Fibroblast of lung (primary cell): ENCODE measurements around the gene DKK2. TPM values are rescaled to one million over a fixed set of nuclear protein-coding genes. Genes with fewer than 3 reads are reported as not detected.

ENCODE experiments used
- DNase-seq, 2 donors: peaks; one replicate each; pipeline versions ENCODE4 v3.0.0 to v3.0.0-alpha.2; 2010; ENCODE audit warnings: low read depth in 2 of 2
- H2AFZ ChIP-seq: 2 replicates; pipeline ENCODE4 v1.5.1; 2012; ENCODE audit warnings: low read length, control low read depth, inconsistent platforms
- H3K27ac ChIP-seq: 2 replicates; pipeline ENCODE4 v1.5.1; 2011; ENCODE audit warnings: low read length, control low read depth; ENCODE audit not compliant: insufficient read depth
- H3K27me3 ChIP-seq: 2 replicates; pipeline ENCODE4 v1.5.1; 2011; ENCODE audit warnings: mild to moderate bottlenecking, low read length; ENCODE audit not compliant: control insufficient read depth, insufficient read depth
- H3K36me3 ChIP-seq: 2 replicates; pipeline ENCODE4 v1.5.1; 2011; ENCODE audit warnings: low read length; ENCODE audit not compliant: control insufficient read depth, insufficient read depth
- H3K4me1 ChIP-seq: 2 replicates; pipeline ENCODE4 v1.5.1; 2011; ENCODE audit warnings: low read length; ENCODE audit not compliant: control insufficient read depth, insufficient read depth; ENCODE audit errors: extremely low read depth
- H3K4me2 ChIP-seq: 2 replicates; pipeline ENCODE4 v1.5.1; 2011; ENCODE audit warnings: low read length, control low read depth; ENCODE audit not compliant: insufficient read depth; ENCODE audit errors: extremely low read depth
- H3K4me3 ChIP-seq, 4 experiments: fragments of 200-600 bp in 1 of 4; sonication (generic) in 1 of 4; replicated peaks in 1 of 4; 2 replicates each; pipeline ENCODE4 v1.5.1; 2011 to 2016; ENCODE audit warnings: low read length in 4 of 4, low read depth in 3 of 4, mild to moderate bottlenecking in 3 of 4, control low read depth in 2 of 4, inconsistent platforms in 1 of 4, mixed read lengths in 1 of 4; ENCODE audit not compliant: insufficient read depth in 1 of 4; ENCODE audit errors: control extremely low read depth in 1 of 4
- H3K79me2 ChIP-seq: 2 replicates; pipeline ENCODE4 v1.5.1; 2012; ENCODE audit warnings: mild to moderate bottlenecking, low read length, inconsistent platforms; ENCODE audit not compliant: control insufficient read depth, insufficient read depth
- H3K9ac ChIP-seq: 2 replicates; pipeline ENCODE4 v1.5.1; 2011; ENCODE audit warnings: mild to moderate bottlenecking, low read length, control low read depth; ENCODE audit not compliant: insufficient read depth
- H3K9me3 ChIP-seq: 2 replicates; pipeline ENCODE4 v1.5.1; 2012; ENCODE audit warnings: low read depth, low read length; ENCODE audit not compliant: control insufficient read depth, insufficient read depth
- H4K20me1 ChIP-seq: 2 replicates; pipeline ENCODE4 v1.5.1; 2011; ENCODE audit warnings: low read length; ENCODE audit not compliant: control insufficient read depth, insufficient read depth; ENCODE audit errors: extremely low read depth
- CTCF ChIP-seq, 2 donors: IDR thresholded peaks in 1 of 2; conservative IDR thresholded peaks in 1 of 2; 1 replicate in 1 of 2; 2 replicates in 1 of 2; pipeline ENCODE4 v1.5.1; 2011 to 2012; ENCODE audit warnings: low read length in 2 of 2, control low read depth in 1 of 2, inconsistent platforms in 1 of 2, low read depth in 1 of 2, mild to moderate bottlenecking in 1 of 2
- EZH2 ChIP-seq: IDR thresholded peaks from 2 replicates; pipeline ENCODE4 v1.5.1; 2012; ENCODE audit warnings: low read length, control low read depth, mild to moderate bottlenecking; ENCODE audit errors: missing control alignments
- polyA plus RNA-seq, 2 donors: library from polyadenylated mRNA; depleted of rRNA in 1 of 2; stranded (reverse) in 1 of 2; unstranded in 1 of 2; fragments of >200 nt; gene quantifications; 2 replicates each; pipeline ENCODE4 v1.2.1, GENCODE V29; 2011 to 2012; ENCODE audit warnings: missing spikeins in 1 of 2
- total RNA-seq: library from RNA; depleted of rRNA; stranded (reverse); fragments of >200 nt; gene quantifications from 2 replicates; pipeline ENCODE4 v1.2.1, GENCODE V29; 2014

The DKK2 gene
- total and polyA plus RNA-seq, 2 donors (not counting 1 experiment from before 2014, with no cell fraction given): 0.48 to 1.2 TPM

- Histone ChIP-seq H3K9me3 (no peaks in the 10 kb centered on the region), H3K36me3 (no peaks in the 10 kb centered on the region), H3K27ac (no peak overlapping the region), H3K4me2 (no peak overlapping the region), H4K20me1 (no peaks in the 10 kb centered on the region), H2AFZ (no peak overlapping the region), H3K4me3 (no peak overlapping the region), H3K79me2 (no peaks in the 10 kb centered on the region), H3K27me3 (no peaks in the 10 kb centered on the region), H3K9ac (no peak overlapping the region), H3K4me1 (no peaks in the 10 kb centered on the region)
- no peak for TF ChIP-seq EZH2
- TF ChIP-seq CTCF (conservative IDR thresholded peaks at IDR 0.05 in 1 of 2, IDR thresholded peaks at IDR 0.05 in 1 of 2; ENCODE audit: low read depth in 1 of 2, low read length in 2 of 2): no peak
- no peak for DNase-seq
Measured at GRCh38 chr4:106875340-106875739, 160.8 kb downstream of the DKK2 start.
